Gastrocnemius medialis (tissue), 4 donors: ENCODE results near the gene DHX34. TPM values are rescaled to one million over a fixed set of nuclear protein-coding genes. Genes with fewer than 3 reads are reported as not detected.
"Not testable (repeated sequence)": the region's sequence is repeated elsewhere in the genome, so short reads cannot be mapped to it uniquely, and the experiment has no call there.

ENCODE experiments used
- ATAC-seq, 2 donors: fragments of 150-250 bp; one replicate each; pipeline ENCODE4 v1.9.1; 2016
- DNase-seq, 2 donors: peaks; one replicate each; pipeline ENCODE4 v3.0.0-alpha.2; 2019
- H3K27ac ChIP-seq, 4 donors: fragments of 200-600 bp; sonication (generic); 1 replicate in 1 of 4; 2 replicates in 3 of 4; pipeline ENCODE4 v1.5.1; 2016 to 2018; ENCODE audit warnings: mild to moderate bottlenecking in 2 of 4, moderate library complexity in 1 of 4
- H3K27me3 ChIP-seq, 3 donors: fragments of 200-600 bp; sonication (generic) in 2 of 3; 1 replicate in 1 of 3; 2 replicates in 2 of 3; pipeline versions ENCODE4 v1.5.1 to v1.6.0; 2016 to 2019; ENCODE audit warnings: mild to moderate bottlenecking in 1 of 3, moderate library complexity in 1 of 3
- H3K36me3 ChIP-seq, 2 donors: fragments of 200-600 bp; sonication (generic) in 1 of 2; one replicate each; pipeline ENCODE4 v1.5.1; 2017 to 2018
- H3K4me1 ChIP-seq, 2 donors: fragments of 200-600 bp; sonication (generic) in 1 of 2; one replicate each; pipeline ENCODE4 v1.5.1; 2016 to 2017; ENCODE audit warnings: mild to moderate bottlenecking in 2 of 2
- H3K4me3 ChIP-seq, 4 donors: fragments of 200-600 bp; sonication (generic) in 3 of 4; 1 replicate in 1 of 4; 2 replicates in 3 of 4; pipeline ENCODE4 v1.5.1; 2016 to 2019; ENCODE audit warnings: mild to moderate bottlenecking in 2 of 4
- H3K9me3 ChIP-seq, 3 donors: fragments of 200-600 bp; sonication (generic) in 2 of 3; 1 replicate in 1 of 3; 2 replicates in 2 of 3; pipeline ENCODE4 v1.5.1; 2016 to 2019
- CTCF ChIP-seq, 5 experiments: fragments of 450-650 bp in 3 of 5; fragments of 200-600 bp in 2 of 5; sonication (generic) in 2 of 5; IDR thresholded peaks in 4 of 5; conservative IDR thresholded peaks in 1 of 5; 1 replicate in 4 of 5; 2 replicates in 1 of 5; pipeline ENCODE4 v1.5.1; 2016 to 2019; ENCODE audit warnings: antibody characterized with exemption in 5 of 5, mild to moderate bottlenecking in 3 of 5, moderate library complexity in 3 of 5
- POLR2A ChIP-seq, 2 donors: fragments of 450-650 bp; IDR thresholded peaks; one replicate each; pipeline ENCODE4 v1.6.1; 2017; ENCODE audit warnings: antibody characterized with exemption in 2 of 2, mild to moderate bottlenecking in 2 of 2, moderate library complexity in 2 of 2
- in situ Hi-C, 4 donors: fragments of 200-750 bp; cut with MboI; loops; one replicate each; pipeline versions ENCODE4 v1.15.0 to v1.8.0; 2017; ENCODE audit warnings: low sequenced_read_pairs in 4 of 4
- intact Hi-C: fragments of 100-400 bp; cut with DNase I; formaldehyde crosslinking; loops from one replicate; pipeline ENCODE4 v1.15.1; 2023; ENCODE audit warnings: low total_unique reads
- total RNA-seq, 4 donors: library from RNA; depleted of rRNA; stranded (reverse); fragments of >200 nt; gene quantifications; one replicate each; pipeline versions ENCODE4 v1.1.0 to v1.2.3, GENCODE V29; 2016

DHX34 gene
- total RNA-seq, 4 donors from 2014 or later = 14.3 to 19.3 (median 14.7) TPM

GRCh38 chr19:47341734-47342133 is 7.4 kb upstream of the DHX34 start:
- in situ Hi-C loops (no loop called here), intact Hi-C loops (no loop called here)
- ATAC-seq = no peak
- no peak for DNase-seq
- no peak overlapping the region for H3K4me3 ChIP-seq
- no peaks in the 10 kb centered on the region for H3K9me3 ChIP-seq
- no peak overlapping the region for H3K27ac ChIP-seq
- H3K4me1 ChIP-seq = no peaks in the 10 kb centered on the region
- TF ChIP-seq CTCF (IDR thresholded peaks at IDR 0.05 in 4 of 5, conservative IDR thresholded peaks at IDR 0.05 in 1 of 5) = no peak
- H3K27me3 ChIP-seq = peaks cover 0 to 2% (median 0%) of the 10 kb centered on the region in 3 donors
- no peaks in the 10 kb centered on the region for H3K36me3 ChIP-seq

- Histone ChIP-seq H3K4me1 (peaks cover 0 to under 1% of the 10 kb centered on the region in 2 donors), H3K4me3 (no peak overlapping the region), H3K9me3 (no peaks in the 10 kb centered on the region), H3K27ac (no peak overlapping the region), H3K27me3 (no peaks in the 10 kb centered on the region), H3K36me3 (no peaks in the 10 kb centered on the region)
- in situ Hi-C loops (no loop called here), intact Hi-C loops (no loop called here)
- ATAC-seq (no peak), DNase-seq (no peak)
- TF ChIP-seq POLR2A (IDR thresholded peaks at IDR 0.05) = no peak
- no peak for TF ChIP-seq CTCF (IDR thresholded peaks at IDR 0.05 in 4 of 5, conservative IDR thresholded peaks at IDR 0.05 in 1 of 5)
Measured at GRCh38 chr19:47343194-47343802, 5.8 kb upstream of the DHX34 start.

GRCh38 chr19:47344425-47344824 is 4.7 kb upstream of the DHX34 start:
- H3K36me3 ChIP-seq = no peaks in the 10 kb centered on the region
- TF ChIP-seq POLR2A (IDR thresholded peaks at IDR 0.05) = no peak
- TF ChIP-seq CTCF (IDR thresholded peaks at IDR 0.05 in 4 of 5, conservative IDR thresholded peaks at IDR 0.05 in 1 of 5) = no peak
- H3K4me1 ChIP-seq = peaks cover 5% of the 10 kb centered on the region in 2 donors
- in situ Hi-C loops = no loop called here
- H3K9me3 ChIP-seq = no peaks in the 10 kb centered on the region
- intact Hi-C loops = no loop called here
- no peak for ATAC-seq
- no peak overlapping the region for H3K27ac ChIP-seq
- no peak for DNase-seq
- H3K4me3 ChIP-seq = no peak overlapping the region
- no peaks in the 10 kb centered on the region for H3K27me3 ChIP-seq

- ATAC-seq, H3K9me3 ChIP-seq, DNase-seq, H3K27me3 ChIP-seq, H3K27ac ChIP-seq, H3K4me3 ChIP-seq, H3K36me3 ChIP-seq, in situ Hi-C loops: not testable (repeated sequence)
- intact Hi-C loops = loop anchor here (5.0 kb wide), 1 partner anchor 351 kb away; no protein-coding TSS in a partner anchor
- H3K4me1 ChIP-seq = peaks cover 10 to 14% of the 10 kb centered on the region in 2 donors
Measured at GRCh38 chr19:47346024-47346423, 3.1 kb upstream of the DHX34 start.

- ATAC-seq (no peak), DNase-seq (no peak)
- no peaks in the 10 kb centered on the region for H3K9me3 ChIP-seq
- peaks cover 10 to 18% of the 10 kb centered on the region in 2 donors for H3K4me1 ChIP-seq
- intact Hi-C loops = no loop called here
- H3K36me3 ChIP-seq = peaks cover 0 to 32% of the 10 kb centered on the region in 2 donors
- in situ Hi-C loops = no loop called here
- H3K27ac ChIP-seq = no peak overlapping the region
- no peaks in the 10 kb centered on the region for H3K27me3 ChIP-seq
- H3K4me3 ChIP-seq = no peak overlapping the region
- no peak for TF ChIP-seq POLR2A (IDR thresholded peaks at IDR 0.05)
- no peak for TF ChIP-seq CTCF (IDR thresholded peaks at IDR 0.05 in 4 of 5, conservative IDR thresholded peaks at IDR 0.05 in 1 of 5)
Measured at GRCh38 chr19:47350630-47351029, 1.5 kb downstream of the DHX34 start.
